ENCODE results near the gene WNT9A.
"Not testable (repeated sequence)": the region's sequence is repeated elsewhere in the genome, so short reads cannot be mapped to it uniquely, and the experiment has no call there.

The WNT9A gene

DNA sequence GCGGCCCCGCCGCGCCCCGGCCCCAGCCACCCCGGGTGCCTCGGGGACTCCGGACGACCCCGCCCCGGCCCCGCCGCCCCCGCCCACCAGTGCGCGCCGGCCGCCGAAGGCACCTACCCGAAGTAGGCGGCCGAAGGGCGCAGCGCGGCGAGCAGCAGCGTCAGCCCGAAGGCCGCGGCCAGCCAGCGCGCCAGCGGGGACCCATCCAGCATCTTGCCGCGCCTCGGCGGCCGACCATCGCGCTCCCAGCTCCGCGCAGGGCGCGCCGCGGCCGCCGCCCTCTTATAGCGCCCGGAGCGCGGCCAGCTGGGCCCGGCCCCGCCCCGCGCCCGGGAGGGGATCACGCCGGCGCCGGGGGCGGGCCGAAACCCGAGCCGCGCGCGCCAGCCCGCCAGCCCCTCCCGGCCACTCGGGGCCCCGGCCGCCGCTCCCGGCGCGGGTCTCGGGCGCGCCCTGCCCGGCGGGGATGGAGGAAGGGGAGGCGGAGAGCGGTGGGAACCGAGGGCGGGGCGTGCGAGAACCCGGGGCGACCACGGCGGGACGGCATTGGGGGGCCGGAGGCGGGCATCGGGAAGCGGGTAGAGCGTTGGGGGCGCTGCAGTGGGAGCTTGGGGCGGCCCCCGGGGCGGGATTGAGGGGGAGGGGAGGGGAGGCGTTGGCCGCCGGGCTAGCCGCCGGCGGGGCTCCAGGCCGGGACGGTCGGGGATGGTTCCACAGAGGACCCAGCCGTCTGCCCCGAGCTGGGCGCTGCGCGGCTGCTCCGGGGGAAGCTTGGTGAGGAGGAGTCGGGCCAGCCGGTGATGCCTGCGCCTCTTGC, at the start of gene WNT9A:
Gene WNT9A (minus strand): TSS at position 257 of the 817 bp plus-strand sequence. CDS start 45 bp downstream, at position 212.
- peak; percentile 59 for DNase-seq

GRCh38 chr1:227996187-227996950, 48.6 kb upstream of the WNT9A start:
- DNase-seq, result no peak

GRCh38 chr1:227994632-227995300, 47.0 kb upstream of the WNT9A start:
- DNase-seq, result no peak

DNA sequence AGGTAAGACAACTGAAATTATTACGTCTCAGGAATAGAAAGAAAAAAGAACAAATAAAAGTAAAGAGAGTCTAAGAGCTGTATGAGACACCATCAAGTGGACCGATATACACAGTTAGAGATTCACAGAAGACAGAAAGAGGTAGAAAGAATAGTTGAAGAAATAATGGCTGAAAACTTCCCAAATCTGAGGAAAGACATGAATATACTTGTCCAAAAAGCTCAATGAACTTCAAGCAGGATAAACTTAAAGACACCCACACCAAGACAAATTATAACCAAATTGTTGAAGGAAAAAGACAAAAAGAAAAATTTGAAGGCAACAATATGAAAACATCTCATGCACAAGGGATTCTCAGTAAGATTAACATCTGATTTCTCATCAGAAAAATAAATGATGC, 39.4 kb upstream of the WNT9A start:
- no peak for DNase-seq

GRCh38 chr1:227975583-227976283, 28.0 kb upstream of the WNT9A start:
- DNase-seq, result not testable (repeated sequence)

GRCh38 chr1:227973724-227974288, 26.1 kb upstream of the WNT9A start:
- DNase-seq, result not testable (repeated sequence)

GRCh38 chr1:227972843-227973374, 25.2 kb upstream of the WNT9A start:
- not testable (repeated sequence) for DNase-seq

DNA sequence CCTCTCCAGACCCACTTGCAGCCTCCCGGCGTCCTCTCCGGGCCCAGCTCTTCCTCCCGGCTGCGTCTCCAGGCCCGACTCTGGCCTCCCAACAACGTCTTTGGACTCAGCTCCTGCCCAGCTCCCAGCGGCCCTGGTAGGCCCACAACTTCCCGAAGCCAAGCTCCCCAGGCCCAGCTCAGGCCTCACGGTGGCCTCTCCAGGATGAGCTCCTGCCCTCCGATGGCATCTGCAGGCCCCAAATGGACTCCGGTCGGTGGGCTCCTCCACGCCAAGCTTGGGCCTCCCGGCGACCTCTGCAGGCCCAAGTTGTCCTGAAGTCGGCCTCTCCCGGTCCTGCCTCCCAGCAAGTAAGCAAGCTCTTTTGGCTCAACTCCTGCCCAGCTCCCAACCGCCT, 24.5 kb upstream of the WNT9A start:
- not testable (repeated sequence) for DNase-seq

DNA sequence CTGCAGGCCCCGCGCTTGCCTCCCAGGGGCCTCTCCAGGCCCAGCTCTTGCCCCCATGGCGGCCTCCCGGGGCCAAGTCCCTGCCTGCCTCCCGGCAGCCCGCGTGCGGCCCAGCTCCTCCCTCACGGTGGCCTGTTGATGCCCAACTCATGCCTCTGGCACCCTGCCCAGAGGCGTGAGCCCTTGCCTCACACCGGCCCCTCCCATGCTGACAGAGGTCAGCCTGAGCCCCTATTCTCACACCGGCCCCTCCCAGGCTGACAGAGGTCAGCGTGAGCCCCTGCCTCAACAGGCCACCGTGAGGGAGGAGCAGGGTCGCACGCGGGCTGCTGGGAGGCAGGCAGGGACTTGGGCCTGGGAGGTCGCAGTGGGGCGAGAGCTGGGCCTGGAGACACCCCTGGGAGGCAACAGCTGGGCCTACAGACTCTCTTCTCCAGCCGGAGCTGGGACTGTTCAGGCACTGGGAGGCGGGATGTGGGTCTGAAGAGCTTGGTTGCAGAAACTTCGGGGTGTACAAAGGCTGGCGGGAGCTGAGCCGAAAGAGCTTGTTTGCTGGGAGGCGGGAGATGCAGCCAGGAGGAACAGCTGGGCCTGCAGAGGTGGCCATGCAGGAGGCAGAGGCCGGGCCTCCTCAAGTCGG, 24.0 kb upstream of the WNT9A start:
- not testable (repeated sequence) for DNase-seq

DNA sequence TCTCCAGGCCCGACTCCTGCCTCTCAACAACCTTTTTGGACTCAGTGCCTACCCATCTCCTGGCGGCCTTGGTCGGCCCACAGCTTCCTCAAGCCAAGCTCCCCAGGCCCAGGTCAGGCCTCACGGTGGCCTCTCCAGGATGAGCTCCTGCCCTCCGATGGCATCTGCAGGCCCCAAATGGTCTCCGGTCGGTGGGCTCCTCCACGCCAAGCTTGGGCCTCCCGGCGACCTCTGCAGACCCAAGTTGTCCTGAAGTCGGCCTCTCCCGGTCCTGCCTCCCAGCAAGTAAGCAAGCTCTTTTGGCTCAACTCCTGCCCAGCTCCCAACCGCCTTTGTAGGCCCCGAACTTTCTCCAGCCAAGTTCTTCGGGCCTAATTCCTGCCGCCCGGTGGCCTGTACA, 23.5 kb upstream of the WNT9A start:
- not testable (repeated sequence) for DNase-seq

GRCh38 chr1:227970076-227970995, 22.6 kb upstream of the WNT9A start:
- DNase-seq, result not testable (repeated sequence)

DNA sequence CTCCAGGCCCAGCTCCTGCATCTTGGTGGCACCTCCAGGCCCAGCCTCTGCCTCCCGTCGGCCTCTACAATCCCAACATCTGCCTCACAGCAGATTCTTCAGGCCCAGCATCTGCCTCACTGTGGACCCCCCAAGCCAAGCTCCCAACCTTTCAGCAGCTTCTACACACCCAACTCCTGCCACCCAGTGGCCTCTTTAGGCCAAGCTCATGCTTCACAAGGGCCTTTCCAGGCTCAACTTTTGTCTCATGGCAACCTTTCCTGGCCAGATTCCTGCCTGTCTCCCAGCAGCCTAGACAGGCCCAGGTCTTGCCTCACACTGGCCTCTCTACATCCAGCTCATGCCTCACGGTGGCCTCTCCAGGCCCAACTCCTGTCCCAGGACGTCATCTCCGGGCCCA, 20.1 kb upstream of the WNT9A start:
- not testable (repeated sequence) for DNase-seq

DNA sequence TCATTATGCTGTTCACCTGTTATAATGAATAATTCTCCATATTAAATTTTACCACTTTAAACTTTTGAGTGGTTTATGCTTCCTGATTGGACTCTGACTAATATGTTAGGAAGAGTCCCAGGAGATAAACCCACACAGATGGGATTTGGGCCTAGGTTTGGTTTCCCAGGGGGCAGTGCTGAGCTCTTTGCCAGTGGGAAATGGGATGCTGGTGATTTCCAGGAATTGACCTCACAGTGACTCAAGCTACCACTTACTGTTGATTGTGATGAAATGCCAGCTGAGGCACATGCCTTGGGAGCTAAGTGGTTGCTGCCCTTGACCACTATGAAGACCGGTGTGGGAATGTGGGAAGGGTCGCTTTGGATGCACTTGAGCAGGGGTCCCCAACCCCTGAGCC, 19.0 kb upstream of the WNT9A start:
- DNase-seq, result not testable (repeated sequence)

GRCh38 chr1:227961651-227962466, 14.1 kb upstream of the WNT9A start:
- DNase-seq, result no peak

GRCh38 chr1:227959325-227959860, 11.7 kb upstream of the WNT9A start:
- DNase-seq, result no peak

DNA sequence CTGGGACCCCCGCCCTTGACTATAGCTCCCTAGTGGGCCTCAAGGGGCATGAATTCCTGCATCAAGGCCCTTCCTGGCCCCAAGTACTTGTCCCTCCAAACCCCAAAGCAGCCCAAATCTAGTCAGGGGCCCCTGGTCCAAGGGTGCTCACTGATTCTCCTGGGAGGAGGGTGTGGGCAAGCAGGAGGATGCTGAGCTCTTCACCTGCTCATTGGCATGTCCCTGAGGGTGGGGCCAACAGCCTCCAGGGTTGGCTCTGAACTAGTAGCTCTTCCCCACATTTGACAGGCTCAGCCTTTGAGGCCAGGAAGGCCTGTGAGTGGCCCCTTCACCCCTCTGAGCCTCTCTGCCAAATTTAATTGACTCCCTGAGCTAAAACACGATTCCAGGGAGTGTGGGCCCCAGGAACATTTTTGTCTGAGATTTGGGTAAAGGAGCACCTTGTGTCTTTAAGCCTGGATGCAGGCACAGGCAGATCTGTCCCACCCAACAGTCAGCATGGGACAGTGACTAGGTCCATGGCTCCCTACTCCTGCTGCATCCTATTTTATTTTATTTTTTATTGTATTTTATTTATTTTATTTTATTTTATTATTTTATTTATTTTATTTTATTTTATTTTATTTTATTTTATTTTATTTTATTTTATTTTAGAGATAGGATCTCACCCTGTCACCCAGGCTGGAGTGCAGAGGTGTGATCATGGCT, 11.0 kb upstream of the WNT9A start:
- DNase-seq, result no peak

- no peak for DNase-seq
Measured at GRCh38 chr1:227955808-227956207, 8.1 kb upstream of the WNT9A start.

DNA sequence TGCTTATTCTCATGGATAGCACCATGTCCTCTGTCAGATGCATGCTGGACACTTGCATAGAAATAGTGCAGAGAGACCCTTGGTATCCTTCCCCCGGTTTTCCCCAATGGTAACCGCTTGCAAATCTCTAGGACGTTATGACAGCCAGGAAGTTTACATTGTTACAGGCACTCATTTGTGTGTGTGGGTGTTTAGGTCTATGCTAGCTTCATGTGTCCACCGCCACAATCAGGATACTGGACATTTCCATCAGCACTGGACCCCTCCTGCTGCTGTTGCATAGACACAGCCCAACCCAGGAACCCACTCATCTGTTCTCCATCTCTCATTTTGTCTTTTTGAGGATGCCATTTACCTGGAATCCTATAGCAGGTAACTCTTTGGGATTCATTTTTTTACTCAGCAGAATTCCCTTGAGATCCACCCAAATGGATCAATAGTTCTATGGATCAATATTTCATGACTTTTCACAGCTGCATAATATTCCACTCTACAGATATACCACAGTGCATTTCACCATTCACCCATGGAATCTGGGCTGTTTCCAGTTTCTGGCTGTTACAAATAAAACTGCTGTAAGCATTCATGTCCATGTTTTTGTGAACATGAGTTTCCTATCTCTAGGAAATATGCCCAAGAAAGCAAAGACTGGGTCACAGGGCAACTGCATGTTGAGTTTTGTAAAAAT, 6.6 kb upstream of the WNT9A start:
- no peak for DNase-seq
